Erythroblast (primary cell): ENCODE data around the gene RASD2.

Source experiments
- GATA1 ChIP-seq: IDR thresholded peaks from 2 replicates; pipeline ENCODE4 v1.6.1; 2011; ENCODE audit warnings: low read depth, mild to moderate bottlenecking, control low read depth, low read length, moderate library complexity
- POLR2A ChIP-seq: IDR thresholded peaks from 2 replicates; pipeline ENCODE4 v1.6.1; 2011; ENCODE audit warnings: mild to moderate bottlenecking, low read length

DNA sequence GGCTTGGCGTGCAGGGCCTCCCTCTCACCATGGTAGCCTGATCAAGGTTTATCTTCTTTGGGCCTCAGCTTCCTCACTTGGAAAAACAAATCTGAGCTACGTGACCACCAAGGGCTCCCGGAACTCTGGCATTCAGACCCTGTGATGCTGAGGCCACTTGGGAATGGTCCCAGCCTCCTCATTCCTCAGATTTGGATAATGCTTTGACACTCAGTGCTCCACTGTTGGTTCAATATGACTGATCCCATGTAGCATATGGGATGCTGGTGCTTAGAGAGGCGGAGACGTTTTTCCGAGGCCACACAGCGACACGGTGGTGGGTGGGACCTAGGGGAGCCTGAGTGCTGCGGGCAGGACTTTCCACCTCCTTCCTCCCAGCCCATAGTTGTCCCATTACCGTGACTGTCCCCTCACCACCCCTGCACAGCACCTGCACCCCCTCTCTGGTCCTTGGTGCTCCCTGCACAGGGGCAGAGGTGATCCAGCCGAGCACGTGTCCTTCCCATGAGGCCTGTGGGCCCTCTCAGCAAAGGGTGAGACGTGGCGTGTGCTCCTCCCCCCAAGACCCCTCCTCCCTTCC, 53.4 kb downstream of the RASD2 start:
- TF ChIP-seq POLR2A (no peak), GATA1 (no peak)
